Inferior parietal cortex (tissue), 1 donor: ENCODE measurements around the gene TP53I13.

Experiments used
- DNase-seq: peaks from one replicate; pipeline ENCODE4 v3.0.0-alpha.2; 2016; ENCODE audit errors: extremely low spot score

Gene TP53I13

GRCh38 chr17:29581583-29582253 is 13.2 kb downstream of the TP53I13 start:
- DNase-seq, result no peak

DNA sequence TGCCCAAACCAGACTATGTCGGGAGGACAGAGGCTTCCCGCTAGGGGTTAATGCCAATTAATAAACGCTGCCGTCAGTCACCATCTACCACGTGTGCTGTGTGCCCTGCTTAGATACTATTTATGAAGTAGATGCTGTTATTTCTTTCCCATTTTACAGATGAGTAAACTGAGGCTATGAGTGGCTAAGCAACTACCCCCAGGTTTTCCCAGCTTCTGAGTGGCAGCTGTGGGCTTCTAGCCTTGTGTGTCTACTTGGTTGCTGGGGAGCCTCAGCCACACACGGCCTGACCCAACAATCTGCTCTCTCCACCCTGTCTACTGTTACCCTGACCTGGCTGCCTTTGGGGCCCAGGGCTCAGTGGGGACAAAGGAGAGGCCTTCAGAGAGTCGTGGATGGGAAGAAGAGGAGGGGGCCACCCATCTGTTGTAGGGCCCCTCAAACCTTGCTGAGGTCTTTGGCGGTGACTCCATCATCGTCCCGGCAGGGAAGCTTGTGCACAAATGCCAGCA is 13.8 kb downstream of the TP53I13 start:
- DNase-seq, result no peak

DNA sequence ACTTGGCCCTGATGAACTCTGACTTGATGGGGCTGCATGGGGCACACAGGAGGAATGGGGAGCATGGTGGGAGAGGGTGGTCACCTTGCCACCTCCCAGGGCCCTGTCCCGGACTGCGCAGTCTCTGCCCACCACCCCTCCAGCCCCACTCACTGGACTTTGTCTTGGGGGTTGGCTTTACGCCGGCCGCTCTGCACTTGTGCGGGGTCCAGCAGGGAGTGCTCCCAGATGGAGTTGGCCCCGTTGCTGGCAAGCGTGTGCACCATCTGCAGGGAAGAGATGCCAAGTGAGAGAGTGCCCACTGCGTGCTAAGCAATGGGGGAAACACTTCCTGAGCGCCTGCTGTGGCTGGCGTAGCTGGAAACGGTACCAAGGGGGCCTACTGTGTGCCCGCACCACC is 14.3 kb downstream of the TP53I13 start:
- peak; percentile 80 for DNase-seq

DNA sequence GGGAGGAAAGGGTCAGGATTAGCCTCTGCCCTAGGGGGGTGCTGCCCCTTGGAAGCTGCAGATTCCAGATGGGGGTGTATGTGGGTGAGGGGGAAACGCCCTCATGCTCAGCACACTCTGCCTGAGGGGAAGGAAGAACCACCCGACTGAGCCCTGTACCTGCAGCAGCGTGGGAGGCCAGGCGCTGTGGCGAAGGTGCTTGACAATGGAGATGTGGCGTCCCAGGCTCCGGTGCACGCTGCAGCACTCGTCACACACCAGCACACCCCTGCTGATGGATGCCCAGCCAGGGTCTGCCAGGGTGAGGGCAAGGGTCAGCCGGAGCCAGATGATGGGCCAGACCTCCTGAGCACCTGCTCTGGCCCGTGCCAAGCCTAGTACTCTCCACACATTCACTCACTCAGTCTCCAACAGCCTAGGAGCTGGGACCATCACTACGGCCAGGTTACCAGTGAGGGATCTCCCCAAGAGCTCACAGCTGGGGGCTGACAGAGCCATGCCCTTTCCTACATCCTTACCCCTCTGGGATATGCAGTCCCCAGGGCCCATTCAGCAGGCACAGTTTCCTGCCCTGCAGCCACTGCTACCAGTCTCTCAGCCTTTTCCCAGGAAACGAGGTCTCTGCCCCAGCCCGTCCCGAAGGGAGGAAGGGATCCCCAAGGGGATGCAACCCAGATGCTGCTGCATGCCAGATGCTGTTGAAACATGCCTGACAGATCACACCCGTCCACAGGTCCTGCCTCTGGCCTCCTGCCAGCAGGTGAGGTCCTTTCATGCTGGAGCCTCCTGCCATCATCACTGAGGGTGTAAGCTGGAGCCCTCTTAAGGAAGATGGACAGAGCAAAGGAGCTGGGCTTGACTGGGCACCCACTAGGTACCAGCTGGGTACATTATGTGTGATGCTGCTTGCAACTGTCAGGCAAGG is 15.1 kb downstream of the TP53I13 start:
- DNase-seq, result no peak

- no peak for DNase-seq
Measured at GRCh38 chr17:29584452-29585079, 16.1 kb downstream of the TP53I13 start.

DNA sequence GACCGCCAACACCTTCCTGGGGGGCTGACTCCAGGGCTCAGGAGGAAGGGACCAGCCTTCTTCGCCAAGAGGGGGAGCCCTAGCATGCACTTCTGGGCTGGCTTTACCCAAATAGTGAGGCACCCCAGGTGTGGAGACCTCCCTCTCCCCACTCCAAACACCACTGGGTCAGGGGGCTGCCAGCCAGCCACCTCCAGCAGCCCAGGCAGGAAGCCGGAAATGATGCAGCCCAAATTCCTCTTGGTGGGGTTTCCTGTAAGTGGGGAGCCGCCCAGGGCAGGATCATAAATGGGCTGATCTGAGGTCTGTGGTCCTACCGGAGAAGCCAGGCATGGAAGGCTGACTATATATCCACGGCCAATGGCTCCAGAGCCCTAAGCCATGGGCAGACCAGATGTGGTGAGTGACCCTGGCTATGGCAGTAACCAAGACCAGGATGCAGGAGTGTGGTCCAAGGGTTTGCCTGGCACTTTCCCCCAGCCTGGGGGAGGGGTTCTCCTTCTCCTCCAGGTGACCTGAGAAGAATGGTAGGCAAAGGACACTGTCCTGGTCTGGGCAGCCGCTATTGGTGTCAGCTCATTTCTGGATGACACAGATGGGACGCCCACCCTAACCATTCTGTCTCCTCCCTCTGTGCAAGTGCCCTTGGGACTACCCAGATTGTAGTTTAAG is 16.7 kb downstream of the TP53I13 start:
- DNase-seq, result no peak

DNA sequence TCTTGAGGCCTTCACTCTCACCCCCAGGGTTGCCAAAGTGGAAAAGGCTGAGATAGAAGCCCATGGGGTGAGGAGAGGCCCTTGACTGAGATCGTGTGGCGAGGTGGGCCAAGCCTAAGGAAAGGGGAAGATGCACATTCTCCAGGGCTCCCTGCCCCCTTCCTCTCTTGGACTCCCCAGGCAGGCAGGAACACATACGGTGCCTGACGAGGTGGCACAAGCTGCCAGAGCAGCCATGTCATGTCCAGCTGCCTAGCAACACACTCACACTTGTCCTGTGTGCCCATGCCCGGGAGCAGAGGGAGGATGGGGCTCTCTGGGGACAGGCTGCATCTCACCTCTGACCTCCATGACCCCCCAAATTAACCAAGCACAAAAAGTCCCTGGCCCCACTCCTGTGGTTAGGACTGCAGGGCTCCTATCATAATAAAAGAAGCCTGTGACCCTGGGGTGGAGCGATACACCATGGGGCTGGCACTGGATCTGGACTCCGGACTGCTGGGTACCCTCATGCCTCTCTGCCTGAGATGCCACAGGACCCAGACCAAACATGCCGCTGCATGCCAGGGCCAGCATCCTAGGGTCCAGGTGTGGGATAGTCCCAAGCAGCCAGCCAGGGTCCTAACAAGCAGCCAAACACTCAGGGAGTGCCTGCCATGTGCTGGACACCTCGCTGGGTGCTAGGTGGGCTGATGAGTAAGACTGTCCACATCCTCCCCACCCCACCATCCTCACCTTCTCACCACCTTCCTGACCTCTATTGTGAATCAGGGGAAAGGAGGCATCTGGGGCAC is 18.4 kb downstream of the TP53I13 start:
- no peak for DNase-seq

DNA sequence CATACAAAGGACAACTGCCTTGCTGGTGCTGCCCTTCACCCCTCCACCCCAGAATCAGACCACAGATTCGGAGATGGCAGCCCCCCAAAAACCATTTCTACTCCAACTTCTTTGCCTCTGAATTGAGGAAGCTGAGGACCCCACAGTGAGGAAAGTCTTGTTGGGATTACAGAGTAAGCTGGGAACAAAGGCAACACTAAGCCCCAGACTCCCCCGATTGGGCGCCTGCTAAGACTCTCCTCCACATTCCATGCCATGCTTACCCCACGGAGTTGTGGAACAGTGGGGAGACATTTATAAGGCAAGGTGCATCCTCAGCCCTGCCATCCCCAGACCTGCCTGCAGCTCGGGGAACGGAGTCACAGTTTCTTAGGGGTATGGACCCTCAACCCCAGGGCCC is 19.1 kb downstream of the TP53I13 start:
- no peak for DNase-seq

DNA sequence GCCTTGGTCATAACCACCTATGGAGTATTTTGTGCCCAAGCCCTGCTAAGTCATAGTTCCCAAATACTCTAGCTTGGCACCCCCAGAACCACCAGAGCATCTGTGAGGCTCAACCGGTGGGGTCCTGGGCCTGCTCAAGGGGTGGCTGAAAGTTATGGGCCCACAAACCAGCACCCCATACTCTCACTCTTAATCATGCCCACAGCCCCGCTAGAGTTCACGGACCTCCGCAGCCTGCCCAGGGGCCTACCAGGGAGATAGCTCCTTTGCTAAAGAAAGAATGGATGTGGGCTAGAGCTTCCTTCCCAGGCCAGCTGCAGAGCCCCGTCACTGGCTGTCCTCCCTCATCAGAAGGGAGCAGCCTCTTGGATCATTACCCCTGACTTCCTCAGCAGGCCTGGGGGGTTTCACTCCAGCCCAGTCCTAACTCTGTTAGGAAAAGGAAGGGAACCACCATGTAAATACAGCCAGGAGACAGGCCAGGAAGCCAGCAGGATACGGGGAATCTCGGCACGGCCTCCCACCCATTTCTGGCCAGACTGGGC is 19.6 kb downstream of the TP53I13 start:
- DNase-seq, result no peak

GRCh38 chr17:29588562-29589411 is 20.3 kb downstream of the TP53I13 start:
- no peak for DNase-seq

- peak; percentile 77 for DNase-seq
Measured at GRCh38 chr17:29589524-29590410, 21.3 kb downstream of the TP53I13 start, which contains the start of gene GIT1. Gene GIT1 (minus strand): TSS chr17:29589648. CDS start chr17:29589378, 270 bp downstream.

- no peak for DNase-seq
Measured at GRCh38 chr17:29590411-29591145, 22.1 kb downstream of the TP53I13 start.

- DNase-seq, result no peak
Measured at GRCh38 chr17:29591146-29591736, 22.7 kb downstream of the TP53I13 start.

DNA sequence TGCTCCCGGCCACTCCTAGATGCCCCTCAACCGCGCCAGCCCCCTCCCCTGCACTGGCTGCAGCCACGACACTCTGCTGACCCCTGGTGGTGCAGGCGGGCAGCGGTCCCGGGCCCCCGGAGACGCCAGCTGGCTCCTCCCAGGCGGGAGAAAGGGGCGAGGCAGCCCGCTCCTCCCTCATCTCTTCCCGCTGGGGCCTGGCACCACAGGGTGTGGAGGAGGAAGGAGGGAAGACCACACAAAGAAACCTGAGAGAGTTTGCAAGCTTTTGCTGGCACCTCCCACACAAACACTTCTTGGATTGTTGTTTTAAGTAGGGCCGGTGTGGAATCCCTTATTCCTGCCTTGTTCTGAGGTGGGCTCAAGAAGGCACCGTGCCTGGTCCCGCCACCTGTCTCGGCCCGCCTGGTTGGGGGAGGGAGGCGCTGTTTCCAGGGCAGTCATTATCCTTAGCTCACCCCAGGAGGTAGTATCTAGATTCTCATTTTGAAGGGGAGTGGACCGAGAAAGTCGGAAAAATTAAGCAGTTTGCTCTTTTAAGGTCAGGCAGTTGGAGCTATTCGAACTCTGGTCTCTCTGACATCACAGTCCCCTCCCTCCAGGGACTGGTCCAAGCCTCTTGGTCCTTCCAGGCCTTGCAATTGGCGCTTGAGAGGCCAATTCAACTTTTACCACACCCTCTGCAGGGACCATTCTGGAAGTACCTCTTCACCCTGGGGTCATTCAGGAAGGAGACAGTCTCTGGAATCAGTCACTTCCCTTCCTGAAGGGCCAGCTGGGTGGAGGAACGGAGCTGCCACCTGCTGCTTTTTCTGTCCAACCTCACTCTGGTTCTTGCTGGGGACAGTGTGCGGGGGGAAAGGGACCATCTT is 23.5 kb downstream of the TP53I13 start:
- peak; percentile 88 for DNase-seq

DNA sequence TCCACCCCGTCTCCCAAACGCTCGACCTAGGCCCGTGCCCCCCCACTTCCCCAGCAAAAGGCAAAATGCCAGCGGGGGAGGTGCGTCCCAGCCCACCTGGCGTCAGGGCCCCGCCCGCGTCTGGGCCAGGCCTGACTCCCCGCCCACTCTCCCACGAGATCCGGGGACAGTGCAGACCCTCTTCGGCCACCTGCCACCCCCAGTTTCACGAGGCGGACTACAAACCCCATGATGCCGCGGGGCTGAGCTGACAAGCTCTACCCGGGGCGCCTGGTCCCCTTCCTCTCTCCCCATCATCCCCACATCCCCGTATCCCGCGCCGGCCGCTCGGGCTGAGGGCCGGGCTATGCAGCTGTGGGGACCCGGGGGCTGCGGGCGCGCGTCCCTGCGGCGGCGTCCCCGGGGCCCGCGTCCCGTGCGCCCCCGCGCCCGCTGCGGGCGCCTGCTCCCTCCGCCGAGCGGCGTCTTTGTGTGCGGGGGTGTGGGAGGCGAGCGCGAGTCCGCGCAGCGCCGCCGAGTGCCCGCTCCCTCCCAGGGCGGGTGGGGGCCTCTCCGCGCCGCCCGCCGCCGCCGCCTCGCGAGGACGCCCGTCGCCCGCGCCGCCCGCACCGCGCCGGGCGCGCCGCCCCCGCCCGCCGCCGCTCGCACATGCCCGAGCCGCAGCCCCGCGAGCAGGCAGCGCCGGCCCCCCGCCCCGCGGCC is 24.5 kb downstream of the TP53I13 start, which contains the start of gene ANKRD13B:
Gene ANKRD13B, plus strand, starts transcription at position 283 of the 702 bp plus-strand sequence. CDS start 490 bp downstream, outside the sequence.
- peak; percentile 57 for DNase-seq
